ENCODE results near the gene DIP2A. TPM values are rescaled to one million over a fixed set of nuclear protein-coding genes. Genes with fewer than 3 reads are reported as not detected.

Gene DIP2A
- total and polyA plus RNA-seq, 2 of the 8 experiments (the other 6 are each of a cell fraction or from before 2014, with no cell fraction given) = 16.0 to 27.1 TPM

- ChIA-PET CTCF (ENCODE audit: partially characterized antibody) (interaction anchor here (1.9 kb wide), 1 partner anchor 12 kb away, joined by 5 read pairs; no protein-coding TSS in a partner anchor), POLR2A (ENCODE audit: partially characterized antibody) (no interaction called here)
- no peaks in the 10 kb centered on the region for H3K23me2 ChIP-seq (ENCODE audit: low read depth, low read length)
- no peak overlapping the region for H3K4me3 ChIP-seq (ENCODE audit: extremely low read depth in 1 of 4, insufficient read depth in 2 of 4, low read depth in 3 of 4, low read length in 4 of 4)
- no peak overlapping the region for H3K23ac ChIP-seq (ENCODE audit: insufficient read length)
- H3K79me2 ChIP-seq (ENCODE audit: control insufficient read depth in 1 of 2, insufficient read depth in 2 of 2, low read length in 2 of 2) = no peaks in the 10 kb centered on the region
- no peak overlapping the region for H3K27ac ChIP-seq (ENCODE audit: low read depth, low read length)
- H3K4me2 ChIP-seq (ENCODE audit: insufficient read depth in 1 of 2, low read depth in 2 of 2, low read length in 2 of 2) = no peak overlapping the region
- H3K4me1 ChIP-seq (replicated peaks in 1 of 4; ENCODE audit: control insufficient read depth in 3 of 4, insufficient read depth in 4 of 4, low read length in 3 of 4) = no peaks in the 10 kb centered on the region
- no peak for FAIRE-seq
- no peak overlapping the region for H2BK20ac ChIP-seq (ENCODE audit: low read length)
- no peak overlapping the region for H2BK120ac ChIP-seq (replicated peaks; ENCODE audit: low read depth, low read length)
- H3K9me3 ChIP-seq (ENCODE audit: insufficient read depth in 2 of 2, low read depth in 1 of 2, low read length in 1 of 2) = no peaks in the 10 kb centered on the region
- H2AK5ac ChIP-seq (ENCODE audit: low read depth, low read length) = no peak overlapping the region
- H4K5ac ChIP-seq (ENCODE audit: insufficient read length, low read depth, low read length) = no peak overlapping the region
- no peak overlapping the region for H3K14ac ChIP-seq (ENCODE audit: insufficient read length)
- H2BK12ac ChIP-seq (ENCODE audit: low read depth, low read length) = no peak overlapping the region
- no peak for DNase-seq (ENCODE audit: low read depth in 1 of 2, low spot score in 2 of 2)
- no peak overlapping the region for H4K8ac ChIP-seq (ENCODE audit: extremely low read depth, insufficient read depth, low read length)
- peaks cover 0 to 3% of the 10 kb centered on the region in 2 experiments for H4K20me1 ChIP-seq (replicated peaks in 1 of 2; ENCODE audit: control insufficient read depth in 1 of 2, insufficient read depth in 2 of 2, low read length in 2 of 2)
- no peaks in the 10 kb centered on the region for H3K27me3 ChIP-seq (replicated peaks in 1 of 4; ENCODE audit: control insufficient read depth in 3 of 4, extremely low read depth in 1 of 4, insufficient read depth in 3 of 4, low read length in 3 of 4)
- 92% methylated on average over 15 of the region's 15 CpGs; no CpG with 5 or more reads in 1 of the 2 experiments for WGBS, 2 experiments (ENCODE audit: extremely low coverage in 1 of 2, insufficient coverage in 1 of 2, insufficient read length in 1 of 2, insufficient replicate concordance in 2 of 2, low coverage in 1 of 2, low lambda C conversion rate in 2 of 2, missing lambda C conversion rate in 1 of 2)
- no peak overlapping the region for H4K91ac ChIP-seq (replicated peaks; ENCODE audit: insufficient read length, low read length)
- no peak overlapping the region for H3K56ac ChIP-seq (replicated peaks; ENCODE audit: insufficient read length, low read depth, low read length)
- H2BK15ac ChIP-seq (ENCODE audit: low read length) = no peak overlapping the region
- H2BK5ac ChIP-seq (ENCODE audit: low read depth, low read length) = no peak overlapping the region
- no peak overlapping the region for H3K4ac ChIP-seq (replicated peaks; ENCODE audit: insufficient read length, low read depth, low read length)
- H2AFZ ChIP-seq (ENCODE audit: low read length) = no peak overlapping the region
- H3K79me1 ChIP-seq (ENCODE audit: low read depth, low read length) = no peaks in the 10 kb centered on the region
- H3K9ac ChIP-seq (replicated peaks in 1 of 4; ENCODE audit: extremely low read depth in 1 of 4, low read depth in 3 of 4, low read length in 3 of 4) = no peak overlapping the region
- no peak overlapping the region for H3K18ac ChIP-seq (ENCODE audit: extremely low read depth, low read length)
- H3K36me3 ChIP-seq (ENCODE audit: control insufficient read depth in 2 of 4, insufficient read depth in 4 of 4, low read length in 3 of 4) = peaks cover 7 to 22% (median 15%) of the 10 kb centered on the region in 4 experiments; a peak in 5 of 8 replicates
- TF ChIP-seq SP2 (IDR thresholded peaks at IDR 0.05; ENCODE audit: low read length) (no peak), KDM4A (IDR thresholded peaks at IDR 0.05; ENCODE audit: low read depth, low read length, severe bottlenecking) (no peak), TAF7 (optimal IDR thresholded peaks at IDR 0.05; ENCODE audit: borderline replicate concordance, low read depth, low read length) (no peak), JUN (IDR thresholded peaks at IDR 0.05; ENCODE audit: low read depth, low read length) (no peak), HDAC6 (IDR thresholded peaks at IDR 0.05; ENCODE audit: low read depth, low read length) (no peak), SIN3A (conservative IDR thresholded peaks at IDR 0.05 in 1 of 2, IDR thresholded peaks at IDR 0.05 in 1 of 2; ENCODE audit: low read depth in 1 of 2, low read length in 2 of 2) (no peak), SIRT6 (IDR thresholded peaks at IDR 0.05; ENCODE audit: low read length) (no peak), E2F6 (IDR thresholded peaks at IDR 0.05) (no peak), RBBP5 (IDR thresholded peaks at IDR 0.05; ENCODE audit: borderline replicate concordance, low read depth, low read length) (no peak), CHD2 (IDR thresholded peaks at IDR 0.05; ENCODE audit: low read length) (no peak), MAFK (IDR thresholded peaks at IDR 0.05; ENCODE audit: low read depth, low read length) (no peak), TEAD4 (IDR thresholded peaks at IDR 0.05; ENCODE audit: low read depth, low read length) (no peak), RFX5 (IDR thresholded peaks at IDR 0.05; ENCODE audit: borderline replicate concordance, low read depth, low read length) (no peak), HDAC2 (IDR thresholded peaks at IDR 0.05; ENCODE audit: borderline replicate concordance in 1 of 2, low read depth in 2 of 2, low read length in 2 of 2) (no peak)
These were observed 108.7 kb downstream of the DIP2A start for GRCh38 chr21:46567348-46567747.
